K562 (cell line): ENCODE data around the gene PRR7. TPM values are rescaled to one million over a fixed set of nuclear protein-coding genes. Genes with fewer than 3 reads are reported as not detected.

Experiments used
- ATAC-seq: fragments of 200-7000 bp; cut with Tn5 transposase; 3 replicates; pipeline ENCODE4 v1.9.1; 2020; ENCODE audit warnings: moderate library complexity
- BruUV-seq: library from RNA; stranded (reverse); fragments of 400-500 nt; replicated peaks from 2 replicates; lab custom pipeline; 2021; lab: Mats Ljungman, UMichigan
- CTCF ChIA-PET: fragments of 300-600 bp; formaldehyde crosslinking; extraction: SDS; loops from one replicate; lab custom pipeline; 2021; ENCODE audit warnings: low intra/inter-chr PET ratio; lab: Yijun Ruan, JAX
- POLR2A ChIA-PET: fragments of 300-600, 350-650 bp; sonication (Branson Sonifier 250); formaldehyde crosslinking; extraction: SDS; loops from one replicate; lab custom pipeline; 2021; ENCODE audit warnings: antibody characterized with exemption, inconsistent platforms; lab: Yijun Ruan, JAX
- DNase-seq, 4 experiments: peaks; one replicate each; pipeline versions ENCODE4 v3.0.0 to v3.0.0-alpha.2; 2011 to 2018; ENCODE audit warnings: low spot score in 3 of 4, mixed read lengths in 3 of 4; ENCODE audit errors: extremely low read depth in 1 of 4
- FAIRE-seq: peaks from 2 replicates; lab custom pipeline; 2011; peaks lifted over from hg19 to GRCh38; lab: Jason Lieb, UNC
- H2AFZ ChIP-seq: 2 replicates; pipeline ENCODE4 v1.6.0; 2011; ENCODE audit warnings: low read depth, low read length, control low read depth, inconsistent platforms
- H3K27ac ChIP-seq: fragments of 200-600 bp; 3 replicates; pipeline ENCODE4 v1.8.0; 2011; ENCODE audit warnings: low read depth, mild to moderate bottlenecking, control low read depth, inconsistent platforms, low read length, moderate library complexity, mixed read lengths; ENCODE audit errors: extremely low read depth
- H3K27me3 ChIP-seq, 2 experiments: fragments of 300-600 bp in 1 of 2; 2 replicates in 1 of 2; 3 replicates in 1 of 2; pipeline versions ENCODE4 v1.6.0 to v1.8.0; 2011; ENCODE audit warnings: inconsistent platforms in 2 of 2, low read length in 2 of 2, mild to moderate bottlenecking in 1 of 2, mixed read lengths in 1 of 2, moderate library complexity in 1 of 2; ENCODE audit not compliant: control insufficient read depth in 2 of 2, insufficient read depth in 2 of 2
- H3K36me3 ChIP-seq: fragments of 300-600 bp; 3 replicates; pipeline ENCODE4 v1.8.0; 2011; ENCODE audit warnings: mild to moderate bottlenecking, low read length, inconsistent platforms; ENCODE audit not compliant: control insufficient read depth, insufficient read depth
- H3K4me1 ChIP-seq, 2 experiments: fragments of 200-600 bp in 1 of 2; replicated peaks in 1 of 2; 2 replicates in 1 of 2; 3 replicates in 1 of 2; pipeline versions ENCODE4 v1.5.1 to v1.8.0; 2011; ENCODE audit warnings: inconsistent platforms in 2 of 2, low read length in 2 of 2, mild to moderate bottlenecking in 1 of 2, mixed read lengths in 1 of 2, moderate library complexity in 1 of 2; ENCODE audit not compliant: control insufficient read depth in 2 of 2, insufficient read depth in 2 of 2
- H3K4me2 ChIP-seq: 2 replicates; pipeline ENCODE4 v1.6.1; 2011; ENCODE audit warnings: low read length, control low read depth, inconsistent platforms, mixed read lengths; ENCODE audit not compliant: insufficient read depth
- H3K4me3 ChIP-seq: fragments of 200-600 bp; sonication (generic), shearing (Covaris generic); 2 replicates; pipeline ENCODE4 v1.5.1; 2016; ENCODE audit warnings: control low read depth, inconsistent platforms
- H3K79me2 ChIP-seq: fragments of 200-600 bp; 3 replicates; pipeline ENCODE4 v1.8.0; 2011; ENCODE audit warnings: low read length, inconsistent platforms; ENCODE audit not compliant: control insufficient read depth, insufficient read depth
- H3K9ac ChIP-seq, 2 experiments: 2 replicates each; pipeline versions ENCODE4 v1.6.0 to v1.6.1; 2011; ENCODE audit warnings: low read depth in 2 of 2, low read length in 2 of 2, control low read depth in 1 of 2, inconsistent platforms in 1 of 2, mild to moderate bottlenecking in 1 of 2, mixed read lengths in 1 of 2; ENCODE audit not compliant: insufficient read depth in 1 of 2
- H3K9me1 ChIP-seq: one replicate; pipeline ENCODE4 v1.6.0; 2011; ENCODE audit warnings: inconsistent platforms, mild to moderate bottlenecking, low read length, moderate library complexity; ENCODE audit not compliant: control insufficient read depth, insufficient read depth
- H3K9me3 ChIP-seq: replicated peaks from 2 replicates; pipeline ENCODE4 v1.5.1; 2011; ENCODE audit warnings: low read depth, low read length, inconsistent platforms; ENCODE audit not compliant: control insufficient read depth, insufficient read depth
- H4K20me1 ChIP-seq: replicated peaks from 2 replicates; pipeline ENCODE4 v1.6.1; 2011; ENCODE audit warnings: low read length, inconsistent platforms, mixed read lengths; ENCODE audit not compliant: control insufficient read depth, insufficient read depth
- ARID2 ChIP-seq: fragments of 450-650 bp; IDR thresholded peaks from 2 replicates; pipeline ENCODE4 v1.6.1; 2017; ENCODE audit warnings: antibody characterized with exemption, mild to moderate bottlenecking
- CEBPZ ChIP-seq: fragments of 150-350 bp; IDR thresholded peaks from 2 replicates; pipeline ENCODE4 v1.6.1; 2014; ENCODE audit warnings: low read depth, mild to moderate bottlenecking, low read length, borderline replicate concordance
- MCM2 ChIP-seq: fragments of 450-650 bp; IDR thresholded peaks from 2 replicates; pipeline ENCODE4 v1.6.1; 2017; ENCODE audit warnings: low read depth, mild to moderate bottlenecking
- MCM7 ChIP-seq, 2 experiments: fragments of 450-650 bp; IDR thresholded peaks; 2 replicates each; pipeline ENCODE4 v1.6.1; 2016 to 2018
- MLX ChIP-seq, 2 experiments: fragments of 450-650 bp in 1 of 2; sonication (generic) in 1 of 2; formaldehyde crosslinking; conservative IDR thresholded peaks; 2 replicates each; pipeline versions ENCODE4 v1.4.0 to v1.8.1; 2020 to 2022; ENCODE audit warnings: mild to moderate bottlenecking in 1 of 2, missing genetic modification reagents in 1 of 2
- NONO ChIP-seq, 2 experiments: fragments of 200-400 bp in 1 of 2; fragments of 450-650 bp in 1 of 2; formaldehyde crosslinking in 1 of 2; IDR thresholded peaks; 2 replicates each; pipeline ENCODE4 v1.6.1; 2017; ENCODE audit warnings: low read depth in 2 of 2, mild to moderate bottlenecking in 2 of 2, moderate library complexity in 2 of 2, low read length in 1 of 2
- PKNOX1 ChIP-seq: fragments of 450-650 bp; IDR thresholded peaks from 2 replicates; pipeline ENCODE4 v1.6.1; 2016
- PRMT5 ChIP-seq: sonication (generic); formaldehyde crosslinking; IDR thresholded peaks from 2 replicates; pipeline ENCODE4 v1.5.0; 2020; ENCODE audit warnings: missing genetic modification reagents
- RBM14 ChIP-seq: fragments of 200-400 bp; formaldehyde crosslinking; IDR thresholded peaks from 2 replicates; pipeline ENCODE4 v1.6.1; 2018; ENCODE audit warnings: low read depth, mild to moderate bottlenecking, low read length, moderate library complexity, borderline replicate concordance; ENCODE audit not compliant: insufficient read depth
- ZBED1 ChIP-seq: IDR thresholded peaks from 2 replicates; pipeline ENCODE4 v1.6.1; 2014
- ZNF174 ChIP-seq: fragments of 250-450 bp; sonication (Bioruptor Pico); IDR thresholded peaks from 2 replicates; pipeline ENCODE4 v1.4.0; 2020; ENCODE audit warnings: mild to moderate bottlenecking
- ZNF23 ChIP-seq: fragments of 250-450 bp; sonication (Bioruptor Pico); IDR thresholded peaks from 2 replicates; pipeline ENCODE4 v1.4.0; 2020; ENCODE audit warnings: mild to moderate bottlenecking
- ZNF232 ChIP-seq: sonication (generic); formaldehyde crosslinking; IDR thresholded peaks from 2 replicates; pipeline ENCODE4 v1.8.0; 2022; ENCODE audit warnings: mild to moderate bottlenecking, missing genetic modification reagents
- ZNF384 ChIP-seq: IDR thresholded peaks from 2 replicates; pipeline ENCODE4 v1.6.1; 2012; ENCODE audit warnings: low read depth, low read length, improper control_type of control experiment
- ZNF395 ChIP-seq: fragments of 200-800 bp; sonication (Bioruptor generic); IDR thresholded peaks from 2 replicates; pipeline ENCODE4 v1.6.1; 2017; ENCODE audit warnings: missing genetic modification characterization, missing compliant biosample characterization
- WGBS: fragments of 100-300 bp; shearing (Covaris generic); methylation state at CpG from one replicate; pipeline ENCODE4 v1.1.6; 2016; ENCODE audit warnings: low coverage, mixed read lengths; ENCODE audit not compliant: insufficient coverage; ENCODE audit errors: missing lambda C conversion rate; 5-methylcytosine and 5-hydroxymethylcytosine counted together
- in situ Hi-C: fragments of 300-500 bp; cut with MboI; formaldehyde crosslinking; loops from 4 replicates; pipeline ENCODE4 v1.15.0; 2018; ENCODE audit warnings: inconsistent platforms, mixed read lengths
- intact Hi-C: fragments of 100-400 bp; cut with micrococcal nuclease; formaldehyde crosslinking; loops from 2 replicates; pipeline ENCODE4 v1.14.2; 2022
- polyA plus RNA-seq, 8 experiments: library from polyadenylated mRNA; depleted of rRNA in 4 of 8; stranded (reverse) in 5 of 8; unstranded in 3 of 8; fragments of >200 nt; fragmentation: Nextera tagmentation in 2 of 8; fragmentation: Illumina TruSeq in 1 of 8; extraction: Ambion mirVana in 2 of 8; extraction: Trizol in 1 of 8; gene quantifications; 2 replicates each; pipeline versions ENCODE4 v1.2.1 to v1.2.3, GENCODE V29; 2011 to 2014; ENCODE audit warnings: inconsistent platforms in 1 of 8, missing spikeins in 1 of 8
- total RNA-seq, 7 experiments: library from RNA; depleted of rRNA in 6 of 7; stranded (reverse); fragments of >200 nt in 6 of 7; fragmentation: Illumina TruSeq in 2 of 7; extraction: Trizol in 2 of 7; gene quantifications; 2 replicates each; pipeline versions ENCODE4 v1.2.1 to v1.2.3, GENCODE V29; 2011 to 2021; ENCODE audit warnings: low replicate concordance in 1 of 7

Gene PRR7
- total and polyA plus RNA-seq, 9 of the 15 experiments (the other 6 are each of a cell fraction or from before 2014, with no cell fraction given): 0.80 to 11.3 (median 10.4) TPM; not detected in 4

- Histone ChIP-seq H3K4me3 (peak within 1 kb of the TSS; percentile 82), H3K4me2 (peak within 1 kb of the TSS; percentile 91), H3K27me3 (no peaks in the 10 kb centered on the region), H3K27ac (peak within 1 kb of the TSS; percentile 95), H3K79me2 (peaks cover 50% of the 10 kb centered on the region), H3K4me1 (peaks cover 57 to 85% of the 10 kb centered on the region in 2 experiments), H3K9me1 (no peaks in the 10 kb centered on the region), H3K9me3 (no peaks in the 10 kb centered on the region), H4K20me1 (no peaks in the 10 kb centered on the region; the same call in 1 of the 2 replicates), H2AFZ (peak within 1 kb of the TSS; percentile 69), H3K9ac (peak within 1 kb of the TSS; percentile 89 to 98), H3K36me3 (peaks cover 35% of the 10 kb centered on the region; the same call in 2 of the 3 replicates)
- 2% methylated on average over 48 of the region's 73 CpGs for WGBS
- BruUV-seq: no TSS peak
- in situ Hi-C loops: no loop called here
- ChIA-PET POLR2A (interaction anchor here (0.6 to 2.7 kb wide), 17 partner anchors 8 to 189 kb away, joined by 3 to 26 read pairs (median 4); partner anchors contain the start of gene DOK3), CTCF (no interaction called here)
- peak; percentile 81 for ATAC-seq
- FAIRE-seq: peak; percentile 97
- DNase-seq: peak; percentile 97 to 99 (median 98)
- intact Hi-C loops: loop anchor here (1.0 to 5.0 kb wide), 3 partner anchors 41 to 180 kb away; partner anchors contain the start of gene FAM193B
- TF ChIP-seq MLX (CRISPR knock-in tag; conservative IDR thresholded peaks at IDR 0.05) (0 out of 4 replicates have a peak, but pooled peaks of 1 of the 2 experiments have one; percentile 70), ZNF174 (CRISPR knock-in tag) (no peak), ARID2 (no peak), PRMT5 (CRISPR knock-in tag) (no peak), ZBED1 (peak; percentile 30; the same call in 1 of the 2 replicates), MCM7 (IDR thresholded peaks at IDR 0.05) (no peak), ZNF232 (CRISPR knock-in tag) (no peak), CEBPZ (no peak), RBM14 (no peak), PKNOX1 (0 out of 2 replicates have a peak, but pooled peaks have one; percentile 16), ZNF23 (CRISPR knock-in tag) (no peak), ZNF395 (no peak; the same call in none of the 2 replicates), MCM2 (no peak), NONO (IDR thresholded peaks at IDR 0.05; ENCODE audit: low read depth in 2 of 2, low read length in 1 of 2) (peak; percentile 65 to 96; a peak in 3 of 4 replicates), ZNF384 (no peak)
These were observed 50.8 kb downstream of the PRR7 start, which contains the start of gene PDLIM7 for GRCh38 chr5:177497292-177498012. TSS of gene PDLIM7 (minus strand) at chr5:177497604. CDS start at chr5:177496512, 1,092 bp downstream.
